ENCODE measurements around the gene PRDM5.
A peak's percentile ranks its signal among the peaks of the same experiment; 100 is the strongest.

The PRDM5 gene

DNA sequence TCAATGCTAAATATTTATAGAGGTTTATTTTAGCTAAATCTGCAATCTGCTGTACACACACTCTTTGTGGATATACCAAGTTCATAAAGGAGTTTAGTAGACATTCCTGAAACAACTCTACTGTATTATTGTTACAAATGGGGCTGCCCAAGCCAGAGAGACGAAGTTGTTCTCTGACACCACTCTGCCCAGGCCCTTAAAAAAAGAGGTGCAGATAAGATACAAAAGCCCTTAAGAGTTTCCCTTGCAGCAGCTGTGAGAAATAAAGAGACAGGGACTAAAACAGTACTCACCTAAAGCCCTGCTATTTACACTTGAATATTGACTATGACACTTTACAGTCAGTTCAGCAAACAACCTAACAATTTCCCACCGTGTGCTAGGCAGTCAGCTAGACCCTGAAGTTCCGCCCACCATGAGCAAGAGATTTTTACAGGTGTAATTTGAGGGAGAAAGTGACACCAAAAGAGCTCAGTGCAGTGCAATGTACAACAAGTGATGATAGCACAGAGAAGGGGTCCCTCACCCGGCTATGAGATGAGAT is 191.7 kb downstream of the PRDM5 start:
- TF ChIP-seq, protein P1, sequence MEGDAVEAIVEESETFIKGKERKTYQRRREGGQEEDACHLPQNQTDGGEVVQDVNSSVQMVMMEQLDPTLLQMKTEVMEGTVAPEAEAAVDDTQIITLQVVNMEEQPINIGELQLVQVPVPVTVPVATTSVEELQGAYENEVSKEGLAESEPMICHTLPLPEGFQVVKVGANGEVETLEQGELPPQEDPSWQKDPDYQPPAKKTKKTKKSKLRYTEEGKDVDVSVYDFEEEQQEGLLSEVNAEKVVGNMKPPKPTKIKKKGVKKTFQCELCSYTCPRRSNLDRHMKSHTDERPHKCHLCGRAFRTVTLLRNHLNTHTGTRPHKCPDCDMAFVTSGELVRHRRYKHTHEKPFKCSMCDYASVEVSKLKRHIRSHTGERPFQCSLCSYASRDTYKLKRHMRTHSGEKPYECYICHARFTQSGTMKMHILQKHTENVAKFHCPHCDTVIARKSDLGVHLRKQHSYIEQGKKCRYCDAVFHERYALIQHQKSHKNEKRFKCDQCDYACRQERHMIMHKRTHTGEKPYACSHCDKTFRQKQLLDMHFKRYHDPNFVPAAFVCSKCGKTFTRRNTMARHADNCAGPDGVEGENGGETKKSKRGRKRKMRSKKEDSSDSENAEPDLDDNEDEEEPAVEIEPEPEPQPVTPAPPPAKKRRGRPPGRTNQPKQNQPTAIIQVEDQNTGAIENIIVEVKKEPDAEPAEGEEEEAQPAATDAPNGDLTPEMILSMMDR (IDR thresholded peaks at IDR 0.05; ENCODE audit: unreplicated experiment in 3 of 3): no peak
- H3K27ac Mint-ChIP-seq: no peak overlapping the region
- no peak overlapping the region for H3K4me3 Mint-ChIP-seq
- H3K9me3 Mint-ChIP-seq: no peaks in the 10 kb centered on the region
- H3K27me3 Mint-ChIP-seq (ENCODE audit: low read depth): no peaks in the 10 kb centered on the region
- H3K4me1 Mint-ChIP-seq: peaks cover 10% of the 10 kb centered on the region
- peaks cover 4% of the 10 kb centered on the region for H3K36me3 Mint-ChIP-seq (ENCODE audit: low read depth)

DNA sequence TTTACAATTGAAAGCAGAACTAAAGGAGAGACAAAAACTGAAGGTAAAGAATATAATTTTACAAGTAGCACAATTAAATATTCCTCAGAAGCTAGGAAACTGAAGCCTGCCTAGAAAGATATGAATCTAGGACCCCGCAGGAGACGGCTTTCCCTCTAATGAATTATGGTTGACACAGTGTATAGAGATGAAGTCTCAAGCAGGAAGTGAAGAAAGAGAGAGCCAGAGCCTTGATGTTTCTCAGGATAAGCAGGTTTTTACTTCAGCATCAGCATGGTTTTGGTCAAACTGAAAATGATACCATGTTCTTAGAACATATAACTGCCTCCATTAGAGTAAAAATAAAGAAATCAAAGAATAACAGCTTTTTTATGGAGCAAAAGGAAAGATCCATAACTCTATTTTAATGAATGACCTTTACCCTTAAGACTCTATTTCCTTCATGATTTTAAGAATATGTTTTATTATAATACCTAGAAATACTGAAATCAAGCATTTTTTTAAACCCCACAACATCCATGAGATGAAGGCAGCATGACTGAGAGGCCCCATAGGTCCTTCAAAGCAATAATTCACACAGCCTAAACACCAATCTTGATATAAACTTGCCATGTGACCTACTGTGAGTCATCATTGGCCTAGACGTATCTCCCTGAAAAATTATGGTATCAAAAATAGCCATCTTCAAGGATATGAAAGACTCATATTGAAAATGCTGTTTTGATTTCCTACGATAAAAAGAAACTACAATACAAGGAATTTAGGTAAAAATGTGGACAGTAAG is 193.4 kb downstream of the PRDM5 start:
- H3K36me3 Mint-ChIP-seq (ENCODE audit: low read depth): peaks cover 4% of the 10 kb centered on the region
- no peaks in the 10 kb centered on the region for H3K27me3 Mint-ChIP-seq (ENCODE audit: low read depth)
- no peak overlapping the region for H3K4me3 Mint-ChIP-seq
- no peaks in the 10 kb centered on the region for H3K9me3 Mint-ChIP-seq
- H3K27ac Mint-ChIP-seq: no peak overlapping the region
- peaks cover 10% of the 10 kb centered on the region for H3K4me1 Mint-ChIP-seq
- TF ChIP-seq, protein P1 (IDR thresholded peaks at IDR 0.05; ENCODE audit: unreplicated experiment in 3 of 3): no peak

DNA sequence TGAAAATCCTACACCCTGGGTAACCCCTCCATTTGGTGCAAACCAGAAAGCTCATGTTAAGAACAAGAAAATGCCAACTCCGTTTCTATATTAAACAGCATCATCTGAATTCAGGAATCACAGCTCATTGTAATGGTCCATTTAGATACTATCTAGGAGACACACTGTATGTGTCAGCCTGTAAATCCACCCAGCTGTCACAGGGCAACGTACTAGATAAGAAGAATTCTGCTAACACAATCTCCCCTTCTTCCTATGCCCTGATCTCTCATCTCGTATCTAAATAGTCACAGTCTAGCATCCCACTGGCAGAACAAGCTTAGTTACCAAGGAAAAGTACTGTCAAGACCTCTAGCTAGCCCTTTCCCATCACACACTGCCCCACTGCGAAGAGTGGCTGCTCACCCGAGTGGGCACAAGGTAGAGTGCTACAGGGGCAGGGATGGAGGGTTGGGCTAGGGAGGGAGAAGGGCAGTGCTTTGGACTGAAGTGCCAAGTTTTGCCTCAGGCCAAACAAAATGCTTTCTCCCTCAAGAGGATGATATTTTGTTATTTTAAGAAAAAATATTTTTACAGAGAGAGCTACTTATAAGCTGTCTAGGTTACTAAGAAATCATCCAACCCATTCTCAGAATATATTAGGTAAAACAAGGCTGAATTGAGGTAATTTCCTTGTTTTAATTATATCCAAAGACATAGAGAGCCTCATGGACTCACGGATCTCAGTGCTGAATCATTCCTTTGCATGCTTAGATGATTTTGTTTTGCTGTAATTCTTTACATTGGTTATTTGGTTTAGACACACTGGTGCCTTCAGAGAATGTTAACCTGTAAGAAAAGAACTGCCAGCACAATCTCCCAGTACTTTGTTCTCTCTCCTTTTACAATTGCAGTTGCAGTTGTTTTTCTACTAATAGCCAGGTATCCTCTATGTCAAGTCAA is 196.6 kb downstream of the PRDM5 start:
- H3K9me3 Mint-ChIP-seq: no peaks in the 10 kb centered on the region
- no peaks in the 10 kb centered on the region for H3K27me3 Mint-ChIP-seq (ENCODE audit: low read depth)
- H3K4me3 Mint-ChIP-seq: no peak overlapping the region
- H3K27ac Mint-ChIP-seq: peak overlapping the region; percentile 7 to 37 (median 31)
- peaks cover 10% of the 10 kb centered on the region for H3K4me1 Mint-ChIP-seq
- H3K36me3 Mint-ChIP-seq (ENCODE audit: low read depth): peaks cover 1% of the 10 kb centered on the region
- TF ChIP-seq, protein P1 (IDR thresholded peaks at IDR 0.05; ENCODE audit: unreplicated experiment in 3 of 3): no peak

DNA sequence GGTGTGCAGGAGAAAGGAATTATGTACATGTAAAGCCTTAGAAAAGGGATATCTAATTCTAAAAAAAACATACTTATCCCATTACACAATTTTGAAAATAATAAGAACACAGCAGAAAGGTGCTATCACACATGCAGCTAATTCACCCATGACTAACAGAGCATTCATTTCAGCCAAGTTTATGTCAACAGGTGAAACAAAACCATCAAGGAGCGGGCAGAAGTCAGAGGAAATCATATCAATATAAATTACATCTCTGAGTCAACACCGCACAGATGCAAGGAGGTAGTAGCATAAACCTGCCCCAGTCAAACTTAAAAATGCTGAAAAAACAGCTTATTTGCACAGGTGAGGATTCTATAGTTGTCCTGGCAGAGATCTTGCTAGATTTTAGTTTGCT is 197.9 kb downstream of the PRDM5 start:
- TF ChIP-seq, protein P1 (IDR thresholded peaks at IDR 0.05; ENCODE audit: unreplicated experiment in 3 of 3): no peak
- H3K36me3 Mint-ChIP-seq (ENCODE audit: low read depth): no peaks in the 10 kb centered on the region
- no peak overlapping the region for H3K27ac Mint-ChIP-seq
- no peak overlapping the region for H3K4me3 Mint-ChIP-seq
- H3K27me3 Mint-ChIP-seq (ENCODE audit: low read depth): no peaks in the 10 kb centered on the region
- peaks cover 10% of the 10 kb centered on the region for H3K4me1 Mint-ChIP-seq
- no peaks in the 10 kb centered on the region for H3K9me3 Mint-ChIP-seq

DNA sequence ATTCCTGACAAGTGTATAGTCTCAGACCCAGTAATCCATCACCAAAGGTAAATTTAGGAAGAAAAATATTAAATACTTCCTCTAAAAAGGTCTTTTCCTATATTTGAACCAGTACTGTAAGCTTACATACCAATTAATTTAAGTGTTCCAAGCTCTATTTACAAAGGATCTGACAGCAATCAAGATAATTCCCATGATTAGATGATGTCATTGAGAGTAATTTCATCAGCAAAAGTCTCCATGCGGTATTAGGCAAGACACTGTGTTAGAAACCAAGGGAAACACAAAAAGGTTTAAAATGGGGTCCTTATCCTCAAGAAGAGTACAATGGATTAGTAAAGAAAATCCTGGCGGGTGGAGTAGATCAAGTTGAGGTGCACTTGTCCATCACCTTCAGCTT is 198.5 kb downstream of the PRDM5 start:
- Mint-ChIP-seq H3K4me1 (peaks cover 10% of the 10 kb centered on the region), H3K4me3 (no peak overlapping the region), H3K27ac (no peak overlapping the region), H3K27me3 (ENCODE audit: low read depth) (no peaks in the 10 kb centered on the region), H3K36me3 (ENCODE audit: low read depth) (no peaks in the 10 kb centered on the region), H3K9me3 (no peaks in the 10 kb centered on the region)
- TF ChIP-seq, protein P1 (IDR thresholded peaks at IDR 0.05; ENCODE audit: unreplicated experiment in 3 of 3): no peak

Measured in nephron (organoid).